Measurements from ENCODE around the gene ARSI.
A peak's percentile ranks its signal among the peaks of the same experiment; 100 is the strongest.

ARSI gene

DNA sequence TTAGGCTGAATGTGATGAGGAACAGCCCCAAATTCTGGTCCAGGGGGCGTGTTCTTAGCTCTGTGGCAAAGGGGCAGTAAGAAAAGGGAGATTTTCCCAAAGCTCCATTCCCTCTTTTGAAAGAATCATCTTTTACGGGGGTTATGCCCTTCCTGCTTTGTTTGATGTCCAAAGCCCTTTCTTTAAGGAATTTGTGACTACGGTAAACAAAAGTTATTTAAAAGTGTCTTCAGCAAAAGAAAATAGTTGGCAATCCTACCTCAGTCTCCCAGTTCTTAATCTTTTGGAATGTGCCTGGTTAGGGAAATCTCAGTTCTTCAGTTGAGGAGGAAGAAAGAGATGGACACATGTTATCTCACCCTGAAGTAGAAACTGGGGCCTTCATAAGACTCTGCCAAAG lies 24.4 kb upstream of the ARSI start:
- FAIRE-seq, result no peak

DNA sequence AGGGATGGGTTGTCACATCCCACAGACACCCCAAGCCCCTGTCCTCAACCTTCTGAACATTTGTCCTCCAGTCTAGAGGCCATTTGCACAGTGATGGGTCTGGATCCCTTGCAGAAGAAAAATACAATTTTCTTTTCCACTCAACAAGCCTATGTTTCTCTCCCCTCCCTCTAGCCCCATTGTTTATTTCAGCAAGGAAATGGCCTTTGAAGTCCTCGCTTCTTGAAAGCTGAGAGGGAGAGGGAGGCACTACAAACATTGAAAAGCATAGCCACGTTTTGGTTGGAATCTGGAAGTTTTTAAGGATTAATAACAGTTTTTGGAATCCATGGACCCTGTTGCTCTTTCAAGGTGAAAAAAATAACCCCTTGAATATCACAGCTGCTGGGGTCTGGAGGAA lies 24.0 kb upstream of the ARSI start:
- FAIRE-seq (no peak), DNase-seq (ENCODE audit: low spot score) (no peak)

More for the DNA sequence above, 24.4 kb upstream of the ARSI start:
- DNase-seq (ENCODE audit: low spot score), result no peak

DNA sequence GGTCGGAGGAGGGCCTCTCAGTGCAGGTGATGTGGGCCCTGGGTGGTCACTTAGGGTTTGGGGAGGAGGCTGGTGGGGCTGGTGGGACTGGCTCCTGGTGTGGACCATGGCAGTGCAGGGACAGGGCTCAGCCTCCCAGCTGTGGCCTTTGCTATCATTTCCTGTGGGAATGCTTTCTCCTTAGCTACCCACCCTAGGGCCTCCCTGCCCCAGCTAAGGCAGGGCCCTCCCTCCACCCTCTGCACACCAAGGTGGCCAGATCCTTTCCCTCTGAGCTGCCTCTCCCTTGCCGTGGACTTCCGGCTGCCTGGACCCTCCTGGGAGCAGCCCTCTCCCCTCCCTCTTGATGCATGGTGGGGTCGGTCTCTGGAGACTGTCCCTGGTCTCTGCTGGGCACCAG lies 22.7 kb upstream of the ARSI start:
- FAIRE-seq, result no peak
- no peak for DNase-seq (ENCODE audit: low spot score)

DNA sequence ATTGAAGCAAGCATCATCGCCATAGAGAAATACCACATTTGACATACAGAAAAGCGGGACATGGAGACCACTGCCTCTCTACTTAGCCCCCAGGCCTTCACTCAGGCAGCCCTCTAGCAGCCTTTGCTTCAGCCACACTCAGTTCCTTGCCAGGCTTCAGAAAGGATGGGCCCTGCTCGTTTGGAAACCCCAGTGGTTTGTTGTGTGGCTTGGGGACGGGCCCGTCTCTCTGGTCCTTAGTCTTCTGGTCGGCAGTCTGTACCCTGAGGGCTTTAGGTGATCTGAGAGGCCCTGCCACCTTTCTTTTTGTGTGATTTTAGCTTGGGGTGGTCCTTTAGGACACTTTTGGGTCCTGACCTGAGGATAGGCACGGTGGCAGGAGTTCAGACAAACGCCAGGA lies 21.1 kb upstream of the ARSI start:
- no peak for DNase-seq (ENCODE audit: low spot score)
- FAIRE-seq, result no peak

DNA sequence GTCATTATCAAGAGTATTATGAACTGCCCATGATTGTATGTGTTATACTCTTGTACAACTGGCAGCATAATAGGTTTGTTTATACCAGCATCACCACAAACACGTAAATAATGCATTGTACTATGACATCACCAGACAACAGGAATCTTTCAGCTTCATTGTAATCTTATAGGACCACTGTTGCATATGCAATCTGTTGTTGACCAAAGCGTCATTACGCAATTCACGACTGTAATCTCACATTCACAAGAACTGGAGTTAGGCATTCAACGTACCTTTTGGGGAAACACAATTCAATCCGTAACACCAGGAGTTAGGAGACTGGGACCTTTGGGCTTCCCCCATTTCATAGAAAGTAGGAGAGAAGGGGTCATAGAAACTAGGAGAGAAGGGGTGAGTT lies 20.4 kb upstream of the ARSI start:
- no peak for FAIRE-seq

DNA sequence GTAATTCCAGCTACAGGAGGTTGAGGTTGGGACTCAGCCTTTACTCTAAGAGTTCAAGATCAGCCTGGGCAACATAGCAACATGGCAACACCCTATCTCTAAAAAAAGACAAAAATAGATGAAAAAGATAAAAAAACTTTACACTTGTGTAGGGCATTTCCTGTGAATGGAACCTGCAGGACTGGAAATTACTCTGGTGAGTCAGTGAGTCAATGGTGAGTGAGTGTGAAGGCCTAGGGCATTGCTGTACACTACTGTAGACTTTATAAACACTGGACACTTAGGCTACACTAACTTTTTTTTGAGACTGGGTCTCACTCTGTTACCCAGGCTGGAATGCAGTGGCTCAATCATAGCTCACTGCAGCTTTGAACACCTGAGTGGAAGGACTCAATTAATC lies 19.5 kb upstream of the ARSI start:
- DNase-seq (ENCODE audit: low spot score) (peak; percentile 66), FAIRE-seq (peak; percentile 77)

More for the DNA sequence above, 20.4 kb upstream of the ARSI start:
- no peak for DNase-seq (ENCODE audit: low spot score)

DNA sequence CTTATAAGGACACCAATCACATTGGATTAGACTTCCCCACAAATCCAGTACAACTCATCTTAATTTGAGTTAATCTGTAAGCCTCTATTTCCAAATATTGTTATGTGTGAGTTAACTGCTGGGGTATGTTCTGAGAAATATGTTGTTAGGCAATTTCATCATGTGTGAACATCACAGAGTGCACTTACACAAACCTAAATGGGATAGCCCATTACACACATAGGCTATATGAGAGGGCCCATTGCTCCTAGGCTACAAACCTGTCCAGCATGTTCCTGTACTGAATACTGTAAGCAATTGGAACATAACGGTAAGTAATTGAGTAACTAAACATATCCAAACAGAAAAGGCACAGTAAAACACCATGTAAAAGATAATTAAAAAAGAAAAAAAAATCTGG lies 19.1 kb upstream of the ARSI start:
- FAIRE-seq (no peak), DNase-seq (ENCODE audit: low spot score) (no peak)

DNA sequence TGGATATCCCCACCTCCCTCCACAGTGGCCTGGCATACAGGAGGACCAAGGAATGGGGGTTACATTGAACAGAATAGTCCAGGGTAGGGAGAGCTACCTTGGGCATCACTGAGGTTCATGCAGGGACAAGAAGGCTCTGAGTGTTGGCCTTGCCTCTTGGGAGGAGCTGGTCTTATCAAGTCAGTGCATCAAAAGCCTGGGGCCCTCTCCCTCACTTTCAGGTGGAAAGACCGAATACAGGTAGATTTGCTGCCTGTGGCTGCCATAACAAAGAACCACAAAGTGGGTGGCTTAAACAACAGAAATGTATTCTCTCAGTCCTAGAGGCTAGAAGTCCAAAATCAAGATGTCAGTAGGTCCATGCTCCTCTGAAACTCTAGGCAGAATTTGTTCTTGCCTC lies 18.5 kb upstream of the ARSI start:
- DNase-seq (ENCODE audit: low spot score) (no peak), FAIRE-seq (no peak)

DNA sequence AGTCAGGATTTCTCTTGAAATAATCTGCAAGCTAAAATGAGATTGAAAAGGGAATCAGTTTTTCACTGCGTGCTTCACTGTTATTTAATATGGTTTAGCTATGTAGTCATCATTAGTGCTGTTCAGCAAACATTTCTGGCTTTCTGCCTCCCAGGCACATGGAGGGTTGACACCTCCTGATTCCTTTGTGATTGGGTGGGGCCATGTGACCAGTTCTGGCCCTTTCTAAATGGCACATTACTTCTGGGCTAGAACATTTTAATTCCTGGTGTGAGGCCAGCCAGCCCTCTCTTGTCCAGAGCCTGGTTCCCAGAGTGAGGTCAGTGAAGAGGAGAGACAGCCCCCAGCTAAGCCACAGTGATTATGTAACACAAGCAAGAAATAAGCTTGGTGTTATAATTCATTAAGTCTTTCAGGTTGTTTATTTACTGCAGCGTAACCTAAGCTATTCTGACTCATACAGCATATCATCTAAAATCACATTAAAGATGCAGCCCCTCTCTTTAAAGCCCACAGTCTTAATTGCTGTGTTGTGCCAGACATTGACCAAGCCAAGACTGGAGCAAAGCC lies 17.4 kb upstream of the ARSI start:
- DNase-seq (ENCODE audit: low spot score) (peak; percentile 83), FAIRE-seq (peak; percentile 86)

DNA sequence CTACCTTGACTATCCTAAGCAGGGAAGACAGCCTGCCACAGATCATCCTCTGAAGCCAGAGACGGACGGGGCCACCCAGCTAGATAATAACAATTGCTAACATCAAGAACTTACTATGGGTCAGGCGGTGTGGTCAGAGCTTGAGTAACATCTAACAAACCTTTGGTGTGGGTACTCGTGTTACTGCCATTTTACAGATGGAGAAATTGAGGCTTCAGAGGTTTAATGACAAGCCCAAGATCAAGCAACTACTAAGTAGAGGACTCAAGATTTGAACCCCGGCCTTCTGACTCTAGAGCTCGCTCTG lies 16.7 kb upstream of the ARSI start:
- no peak for FAIRE-seq
- DNase-seq (ENCODE audit: low spot score), result no peak

DNA sequence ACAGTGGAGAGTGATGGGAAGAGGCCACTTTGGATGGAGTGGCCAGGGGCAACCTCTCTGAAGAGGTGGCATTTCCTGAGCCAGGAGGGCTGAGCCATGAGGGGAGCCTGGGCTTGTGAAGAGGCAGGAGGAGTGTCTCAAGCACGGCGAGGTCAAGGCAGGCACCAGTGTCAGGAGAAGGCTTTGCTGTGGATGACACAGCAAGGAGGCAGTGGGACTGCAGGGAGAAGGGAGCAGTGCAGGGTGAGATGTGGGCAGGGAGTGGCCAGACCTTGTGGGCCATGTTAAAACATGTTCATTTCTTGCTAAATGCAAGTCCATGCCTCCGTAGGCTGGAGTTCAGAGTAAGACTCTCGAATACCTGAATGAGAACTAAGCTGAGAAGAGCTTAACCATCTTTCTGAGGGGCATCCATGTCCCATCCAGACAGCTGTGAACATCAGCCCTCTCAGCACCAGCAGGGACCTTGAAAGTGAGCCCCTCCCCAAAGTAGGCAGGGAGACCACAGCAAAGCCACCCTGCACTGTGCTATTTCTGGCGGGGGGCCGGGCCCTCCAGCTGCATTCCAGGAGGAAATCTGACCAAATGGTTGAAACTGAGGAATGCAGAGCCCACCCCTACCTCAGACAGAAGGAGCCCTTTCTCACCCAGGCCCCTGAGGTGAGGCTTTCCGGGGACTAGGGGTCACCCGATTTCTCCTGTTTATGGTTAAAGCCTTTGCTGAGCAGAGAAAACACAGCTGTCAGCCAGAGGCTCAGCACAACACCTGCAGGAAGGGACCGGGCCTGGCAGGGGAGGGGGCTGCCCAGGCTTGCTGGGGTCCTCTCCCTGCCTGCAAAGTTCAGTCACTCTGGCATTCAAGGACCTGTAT lies 16.1 kb upstream of the ARSI start:
- FAIRE-seq, result no peak

DNA sequence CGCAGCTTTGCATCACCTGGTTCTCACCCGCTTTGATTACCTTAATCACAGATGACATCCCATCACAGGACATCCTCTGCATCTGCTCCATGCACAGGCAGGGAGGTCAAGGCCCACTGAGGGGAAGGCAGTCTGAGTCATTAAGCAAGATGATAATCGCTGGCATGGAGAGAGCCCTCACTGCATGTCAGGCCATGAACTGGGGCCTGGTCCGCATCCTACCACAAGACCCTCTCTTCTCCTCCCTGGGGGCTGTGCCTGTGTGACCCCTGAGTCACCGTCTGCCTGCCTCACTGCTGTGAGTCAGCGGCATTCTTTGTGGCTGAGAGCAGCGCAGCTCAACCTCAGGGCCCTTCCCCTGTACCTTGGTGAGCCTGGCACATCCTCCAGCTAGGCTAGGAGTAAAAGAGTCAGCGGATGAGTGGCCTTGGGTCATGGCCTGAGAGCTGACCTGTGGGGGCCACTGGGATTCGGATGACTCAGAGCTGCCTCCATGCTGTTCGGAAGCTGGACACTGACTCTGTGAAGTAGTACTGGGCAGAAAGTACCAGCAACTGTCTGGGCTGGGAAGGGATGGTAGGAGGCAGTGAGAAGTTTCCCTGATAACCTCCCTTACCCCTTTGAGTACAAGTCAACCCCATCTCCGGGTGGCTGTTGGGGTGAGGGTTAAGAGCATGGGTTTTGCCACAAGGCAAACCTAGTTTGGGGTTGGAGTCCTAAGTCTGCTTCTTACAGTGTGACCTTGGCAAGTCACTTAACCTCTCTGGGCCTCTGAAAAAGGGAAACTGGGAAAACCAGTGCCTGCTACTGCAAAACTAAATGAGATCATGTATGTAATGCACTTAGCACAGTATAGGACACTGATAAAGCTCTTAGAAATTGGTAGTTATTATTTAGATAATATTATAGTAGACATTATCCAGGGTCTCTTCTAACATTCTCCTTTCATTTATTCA lies 14.6 kb upstream of the ARSI start:
- FAIRE-seq (peak; percentile 99), DNase-seq (ENCODE audit: low spot score) (peak; percentile 100)

More for the DNA sequence above, 16.1 kb upstream of the ARSI start:
- DNase-seq (ENCODE audit: low spot score), result peak; percentile 47

DNA sequence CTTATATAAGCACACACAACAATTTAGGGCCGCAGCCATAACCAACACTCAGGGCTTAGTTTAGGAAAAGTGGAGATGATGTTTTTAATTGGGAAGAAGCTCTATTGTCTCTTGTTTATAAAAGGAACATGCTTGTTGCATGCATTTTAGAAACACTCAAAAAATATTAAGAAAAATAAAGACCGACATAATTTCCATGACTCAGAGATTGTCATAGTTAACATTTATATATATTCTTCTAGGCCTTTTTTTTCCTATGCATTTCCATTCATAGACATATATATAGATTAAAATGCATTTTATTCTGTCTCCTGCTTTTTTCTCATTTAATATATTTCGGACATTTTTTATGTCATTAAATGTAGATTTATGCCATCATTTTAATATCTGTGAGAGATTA lies 13.6 kb upstream of the ARSI start:
- FAIRE-seq (peak; percentile 39), DNase-seq (ENCODE audit: low spot score) (no peak)

DNA sequence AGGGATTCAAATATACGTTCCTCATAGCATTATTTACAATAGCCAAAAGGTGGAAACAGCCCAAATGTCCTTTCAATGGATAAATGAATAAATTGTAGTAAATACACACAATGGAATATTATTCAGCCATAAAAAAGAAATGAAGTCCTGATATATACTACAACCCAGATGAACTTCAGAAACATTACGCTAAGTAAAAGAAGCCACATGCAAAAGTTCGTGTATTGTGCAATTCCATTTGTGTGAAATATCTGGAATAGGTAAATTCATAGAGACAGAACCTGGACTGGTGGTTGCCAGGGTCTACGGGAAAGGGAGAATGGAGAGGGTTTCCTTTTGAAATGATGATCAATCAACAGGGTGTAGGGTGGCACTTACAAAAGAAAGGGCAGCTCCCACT lies 12.5 kb upstream of the ARSI start:
- FAIRE-seq, result no peak
- no peak for DNase-seq (ENCODE audit: low spot score)

DNA sequence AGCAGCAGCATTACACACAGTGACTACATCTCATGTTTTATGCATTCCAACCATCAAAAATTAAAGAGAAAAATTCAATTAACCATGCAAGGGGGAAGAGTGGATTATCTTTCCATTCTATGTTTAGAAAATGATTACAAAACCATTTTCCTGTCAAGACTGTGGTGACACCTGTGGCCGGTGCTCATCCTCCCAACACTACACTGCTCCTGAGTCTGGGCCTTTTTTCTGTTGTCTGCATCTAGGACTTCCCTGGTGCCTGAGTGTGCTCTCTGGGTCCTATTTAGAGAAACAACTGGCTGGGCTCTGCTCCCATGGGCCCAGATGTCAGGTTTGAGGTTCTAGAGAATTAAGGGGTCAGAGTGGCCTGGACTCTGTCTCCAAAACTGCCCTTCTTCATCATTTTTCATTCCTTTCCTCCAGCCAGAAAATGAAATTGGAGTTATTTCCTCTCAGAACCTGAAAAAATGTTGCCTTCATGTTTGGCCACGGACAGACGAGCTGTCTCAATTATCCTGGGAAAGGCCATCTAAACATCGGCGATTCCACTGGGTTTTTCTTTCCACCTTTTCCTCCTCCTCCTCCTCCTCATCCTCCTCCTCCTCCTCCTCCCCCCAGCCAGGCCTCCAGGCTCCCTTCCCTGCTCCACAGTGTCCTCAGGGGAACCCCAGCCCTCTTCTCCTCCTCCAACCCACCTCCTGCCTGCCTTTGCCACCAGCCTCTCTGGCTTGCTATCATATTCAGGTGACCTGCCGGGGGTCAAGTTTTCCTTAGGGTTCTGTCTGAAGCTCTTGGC lies 11.4 kb upstream of the ARSI start:
- DNase-seq (ENCODE audit: low spot score), result no peak
- FAIRE-seq, result no peak

DNA sequence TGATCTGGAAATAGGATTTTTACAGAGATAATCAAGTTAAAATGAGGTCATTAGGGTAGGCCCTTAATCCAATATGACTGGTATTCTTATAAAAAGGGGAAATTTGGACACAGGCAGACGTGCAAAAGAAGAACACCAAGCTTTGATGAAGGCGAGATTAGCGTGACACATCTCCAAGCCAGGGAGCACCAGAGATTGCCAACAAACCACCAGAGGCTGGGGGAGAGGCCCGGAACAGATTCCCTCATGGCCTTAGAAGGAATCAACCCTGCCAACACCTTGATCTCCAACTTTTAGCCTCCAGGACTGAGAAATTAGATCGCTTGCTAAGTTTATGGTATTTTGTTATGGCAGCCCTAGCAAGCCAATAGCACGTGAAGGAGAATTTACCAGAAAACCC lies 10.8 kb upstream of the ARSI start:
- FAIRE-seq, result no peak

DNA sequence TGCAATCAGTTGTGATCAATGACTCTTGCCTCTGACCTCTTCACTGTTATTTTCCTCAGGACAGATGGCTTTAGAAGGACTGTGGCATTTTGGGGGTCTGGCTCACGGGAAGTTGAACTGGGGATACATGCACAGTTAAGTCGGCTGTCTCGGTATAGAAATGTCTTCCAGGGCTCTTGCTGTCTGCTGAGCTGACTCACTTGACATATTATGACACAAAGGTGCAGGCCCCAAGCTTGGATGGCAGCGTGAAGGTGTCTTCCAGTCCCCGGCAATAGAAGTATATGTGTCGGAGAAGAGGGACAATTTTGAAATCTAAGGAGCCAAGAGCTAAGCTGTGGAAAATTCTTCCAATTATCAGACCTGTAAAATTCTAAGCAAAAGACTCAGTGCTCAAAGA lies 9.8 kb upstream of the ARSI start:
- FAIRE-seq (no peak), DNase-seq (ENCODE audit: low spot score) (no peak)

More for the DNA sequence above, 10.8 kb upstream of the ARSI start:
- DNase-seq (ENCODE audit: low spot score), result no peak

DNA sequence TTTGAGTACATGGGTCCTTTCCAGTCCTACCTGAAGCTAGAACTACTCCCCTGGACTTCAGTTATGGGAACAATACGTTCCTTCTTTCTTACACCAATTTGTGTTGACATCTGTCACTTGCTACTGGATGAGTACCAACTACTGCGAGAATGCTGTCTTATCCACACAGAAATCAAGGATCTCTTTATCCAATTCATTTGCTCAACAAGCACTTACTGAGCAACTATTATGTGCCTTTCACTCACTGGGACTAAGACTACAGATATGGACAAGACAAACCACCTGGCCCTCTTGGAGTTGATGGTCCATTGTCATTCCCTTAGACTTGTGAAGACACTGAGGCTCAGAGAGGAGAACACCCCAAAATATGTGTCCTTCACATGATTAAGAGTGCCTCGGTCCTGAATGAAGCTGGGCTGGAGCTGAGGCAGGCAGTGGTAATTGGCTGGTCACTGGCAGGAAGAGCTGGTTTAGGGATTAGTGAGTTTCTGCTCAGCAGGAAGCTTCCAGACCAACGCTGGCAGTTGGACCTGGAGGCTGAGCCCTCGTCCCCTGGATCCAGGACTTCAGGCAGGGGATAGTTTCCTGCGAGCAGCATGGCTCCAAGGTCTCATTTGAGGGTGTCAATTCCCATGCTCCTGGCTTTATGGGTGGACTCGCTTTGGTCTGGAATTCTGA lies 8.4 kb upstream of the ARSI start:
- DNase-seq (ENCODE audit: low spot score) (no peak), FAIRE-seq (no peak)

DNA sequence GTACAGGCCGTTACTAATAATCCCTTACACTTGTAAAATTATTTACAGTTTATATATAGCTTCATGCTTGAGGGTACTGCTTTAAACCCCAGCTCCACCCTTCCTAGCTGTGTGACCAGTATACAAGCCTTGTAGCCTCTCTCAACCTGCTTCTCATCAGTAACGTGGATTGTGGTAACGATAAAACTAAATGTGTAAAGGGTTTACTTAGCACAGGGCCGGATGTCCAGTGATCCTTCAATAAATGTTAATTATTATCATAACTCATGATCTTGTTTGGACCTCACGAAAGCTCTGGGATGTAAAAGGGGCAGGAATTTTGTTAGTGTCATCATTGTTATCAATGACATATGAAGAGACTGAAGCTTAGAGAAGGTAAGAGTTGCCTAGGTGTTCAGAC lies 7.5 kb upstream of the ARSI start:
- FAIRE-seq (no peak), DNase-seq (ENCODE audit: low spot score) (no peak)

DNA sequence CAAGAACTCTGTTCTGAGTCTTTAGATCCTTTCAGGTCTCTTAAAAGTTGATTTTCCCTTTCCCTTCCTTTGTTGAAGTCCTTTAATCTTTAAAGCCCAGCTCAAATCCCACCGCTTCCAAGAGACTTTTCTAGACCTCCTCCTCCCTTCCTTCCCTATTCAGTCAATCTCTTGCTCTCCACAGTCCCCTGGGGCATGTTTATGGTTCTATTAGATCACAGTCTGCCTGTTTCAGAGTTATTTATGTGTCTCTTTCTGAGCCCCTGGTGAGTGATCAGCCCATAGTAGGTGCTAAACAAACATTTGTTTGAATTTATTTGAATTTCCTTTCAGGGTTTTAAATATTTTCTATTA lies 7.2 kb upstream of the ARSI start:
- DNase-seq (ENCODE audit: low spot score), result no peak
- FAIRE-seq, result no peak
